GM12865 (cell line): ENCODE results near the gene BLCAP.

Experiments used
- DNase-seq: peaks from one replicate; pipeline ENCODE4 v3.0.0; 2010; ENCODE audit warnings: low read depth
- H3K4me3 ChIP-seq: 2 replicates; pipeline ENCODE4 v1.5.1; 2011; ENCODE audit warnings: mild to moderate bottlenecking, low read depth, low read length, control low read depth
- TF ChIP-seq, protein P1 (sequence below): IDR thresholded peaks from 2 replicates; pipeline ENCODE4 v1.5.1; 2011; ENCODE audit warnings: low read length, control low read depth, low read depth, inconsistent platforms; ENCODE audit not compliant: insufficient read depth; ENCODE audit errors: missing control alignments

Gene BLCAP

DNA sequence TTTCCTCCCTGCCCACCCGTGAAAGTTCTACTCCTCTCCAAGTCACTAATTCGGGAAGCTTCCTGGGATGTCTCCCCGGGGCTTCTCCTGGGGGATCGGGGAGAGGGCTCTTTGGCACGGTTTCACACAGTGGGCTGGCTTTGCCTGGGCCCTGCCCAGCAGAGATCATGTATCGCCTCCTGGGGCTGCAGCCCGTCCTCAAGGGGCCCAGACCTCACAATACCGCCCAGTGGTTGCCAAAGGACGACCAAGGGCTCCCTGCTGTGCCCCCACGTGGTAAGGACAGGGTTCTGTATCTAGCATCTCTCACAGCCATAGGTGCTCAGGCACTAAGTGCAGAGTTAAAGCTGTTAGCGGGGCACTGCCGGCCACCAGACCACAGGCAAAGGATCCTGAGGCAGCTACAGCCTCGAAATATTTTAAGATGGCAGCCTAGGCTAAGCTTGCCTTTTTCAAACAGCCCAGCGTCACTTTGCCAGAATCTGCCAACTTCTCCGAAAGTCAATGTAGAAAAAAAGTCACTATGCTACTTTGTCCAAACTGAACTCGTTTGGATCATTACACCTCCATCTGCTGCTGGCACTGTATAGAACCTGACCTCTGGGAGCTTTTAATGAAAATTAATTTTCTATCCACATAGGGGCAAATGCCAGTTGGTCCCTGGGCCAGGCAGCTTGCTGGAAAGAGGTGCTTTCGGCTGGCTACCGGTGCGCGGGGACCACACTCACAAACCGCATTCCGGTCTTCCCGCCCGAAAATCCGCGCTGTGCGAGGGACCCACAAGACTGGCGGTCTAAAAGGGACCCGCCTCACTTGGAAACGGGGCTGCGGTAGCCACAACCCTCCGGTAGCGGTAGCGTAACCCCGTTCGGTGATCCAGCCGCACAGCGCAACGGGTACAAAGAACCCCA lies 7.9 kb downstream of the BLCAP start:
- TF ChIP-seq, protein P1, sequence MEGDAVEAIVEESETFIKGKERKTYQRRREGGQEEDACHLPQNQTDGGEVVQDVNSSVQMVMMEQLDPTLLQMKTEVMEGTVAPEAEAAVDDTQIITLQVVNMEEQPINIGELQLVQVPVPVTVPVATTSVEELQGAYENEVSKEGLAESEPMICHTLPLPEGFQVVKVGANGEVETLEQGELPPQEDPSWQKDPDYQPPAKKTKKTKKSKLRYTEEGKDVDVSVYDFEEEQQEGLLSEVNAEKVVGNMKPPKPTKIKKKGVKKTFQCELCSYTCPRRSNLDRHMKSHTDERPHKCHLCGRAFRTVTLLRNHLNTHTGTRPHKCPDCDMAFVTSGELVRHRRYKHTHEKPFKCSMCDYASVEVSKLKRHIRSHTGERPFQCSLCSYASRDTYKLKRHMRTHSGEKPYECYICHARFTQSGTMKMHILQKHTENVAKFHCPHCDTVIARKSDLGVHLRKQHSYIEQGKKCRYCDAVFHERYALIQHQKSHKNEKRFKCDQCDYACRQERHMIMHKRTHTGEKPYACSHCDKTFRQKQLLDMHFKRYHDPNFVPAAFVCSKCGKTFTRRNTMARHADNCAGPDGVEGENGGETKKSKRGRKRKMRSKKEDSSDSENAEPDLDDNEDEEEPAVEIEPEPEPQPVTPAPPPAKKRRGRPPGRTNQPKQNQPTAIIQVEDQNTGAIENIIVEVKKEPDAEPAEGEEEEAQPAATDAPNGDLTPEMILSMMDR = no peak
- no peak overlapping the region for H3K4me3 ChIP-seq
- DNase-seq = no peak

DNA sequence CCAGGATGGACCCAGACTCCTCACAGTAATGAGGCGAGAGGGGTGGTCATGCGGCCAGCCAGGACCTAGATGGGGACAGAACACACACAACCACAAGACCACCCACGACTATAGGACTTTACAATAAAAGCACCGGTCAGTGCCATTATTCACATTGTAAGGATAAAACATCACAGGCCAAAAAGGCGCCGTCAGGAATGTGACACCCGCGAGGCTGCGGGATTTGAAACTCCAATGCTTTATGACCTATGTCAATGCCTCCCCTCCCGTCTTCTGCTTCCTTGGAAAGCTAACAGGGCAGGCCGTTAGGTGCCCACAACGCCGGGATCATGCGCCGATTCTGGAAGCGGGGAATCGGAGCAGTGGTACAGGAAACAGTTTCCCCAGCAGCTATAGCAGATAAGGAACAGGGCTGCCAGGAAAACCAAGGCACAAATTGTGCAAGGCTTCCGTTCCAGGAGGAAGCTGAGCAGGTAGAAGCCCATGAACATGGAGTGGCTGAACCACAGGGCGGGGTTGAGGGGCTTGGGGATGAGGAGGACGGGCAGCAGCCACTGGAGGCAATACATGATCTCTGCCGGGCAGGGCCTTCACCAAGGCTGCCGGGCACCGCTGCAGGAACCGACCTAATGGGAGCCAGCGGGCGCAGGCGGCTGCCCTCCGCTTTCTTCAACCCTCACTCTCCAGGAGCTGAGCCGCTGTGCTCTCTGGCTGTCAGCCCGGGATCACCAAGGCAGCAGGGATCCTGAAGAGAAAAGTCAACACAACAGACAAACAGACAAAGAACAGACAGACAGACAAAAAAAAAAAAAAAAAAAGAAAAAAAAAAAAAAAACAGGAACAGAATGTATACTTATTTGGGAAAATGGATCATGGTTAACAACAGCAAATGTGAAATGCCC lies 8.8 kb downstream of the BLCAP start:
- no peak for DNase-seq
- H3K4me3 ChIP-seq = no peak overlapping the region
- TF ChIP-seq, protein P1 = no peak

DNA sequence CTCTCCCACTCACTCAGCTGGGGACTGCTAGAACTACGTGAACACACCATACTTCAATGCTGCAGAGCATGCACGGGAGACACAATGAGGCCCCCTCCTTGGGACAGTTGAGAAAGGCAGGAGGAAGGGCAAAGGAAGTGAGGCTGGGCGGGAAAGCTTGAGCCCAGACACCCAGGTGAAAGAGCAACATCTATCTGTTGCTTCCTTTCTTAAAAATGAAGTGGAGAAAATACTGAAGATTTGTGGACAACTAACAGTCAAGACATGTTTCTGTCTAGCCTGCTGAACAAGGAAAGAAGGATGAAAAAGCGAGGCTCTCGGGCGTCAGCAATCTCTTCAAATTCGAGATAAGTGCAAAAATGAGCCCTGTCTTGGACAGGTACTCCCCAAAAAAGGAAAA lies 9.6 kb downstream of the BLCAP start:
- no peak overlapping the region for H3K4me3 ChIP-seq
- TF ChIP-seq, protein P1 = no peak
- no peak for DNase-seq

DNA sequence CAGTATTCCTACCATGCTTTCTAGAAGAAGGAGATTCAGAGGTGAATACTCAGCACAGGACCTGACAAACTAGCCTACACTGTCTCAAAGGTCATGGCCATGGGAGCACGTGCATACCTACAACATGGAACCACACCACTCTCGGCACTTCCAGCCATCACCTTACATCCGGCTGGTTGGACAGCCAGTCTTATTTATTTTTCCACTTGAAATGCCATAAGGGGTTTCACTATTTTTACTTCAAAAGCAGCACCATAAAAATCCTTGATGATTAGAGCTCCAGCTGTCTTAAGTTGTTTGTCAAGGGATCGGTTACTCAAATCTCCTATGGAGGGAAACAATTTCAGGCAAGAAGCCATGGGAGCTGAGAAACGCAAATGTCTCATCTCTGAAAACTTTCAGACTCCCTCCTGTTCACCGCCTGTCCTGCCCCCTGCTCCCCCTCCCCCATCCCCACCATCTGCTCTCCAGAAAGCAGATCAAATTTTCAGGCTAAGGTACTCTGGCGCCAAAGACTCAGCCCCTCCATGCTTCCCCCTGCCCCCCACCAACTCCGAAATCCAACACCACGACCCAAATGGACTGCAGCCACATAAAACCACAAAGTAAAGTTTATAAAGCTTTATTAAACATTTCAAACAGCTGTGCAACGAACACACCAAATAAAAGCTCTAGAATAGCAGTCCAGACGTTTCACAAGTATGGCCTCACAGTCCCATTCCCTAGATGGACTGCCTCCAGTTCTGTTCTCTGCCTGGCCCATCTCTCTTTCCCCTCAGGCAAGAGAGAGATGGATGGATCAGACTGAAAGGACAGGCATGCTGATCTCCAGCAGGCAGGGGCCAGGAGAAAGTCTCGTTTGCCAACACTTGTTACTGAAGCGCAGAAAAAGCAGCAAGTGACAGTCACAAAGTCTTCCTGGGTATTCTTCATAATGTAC lies 10.6 kb downstream of the BLCAP start:
- DNase-seq = no peak
- no peak overlapping the region for H3K4me3 ChIP-seq
- TF ChIP-seq, protein P1 = no peak

DNA sequence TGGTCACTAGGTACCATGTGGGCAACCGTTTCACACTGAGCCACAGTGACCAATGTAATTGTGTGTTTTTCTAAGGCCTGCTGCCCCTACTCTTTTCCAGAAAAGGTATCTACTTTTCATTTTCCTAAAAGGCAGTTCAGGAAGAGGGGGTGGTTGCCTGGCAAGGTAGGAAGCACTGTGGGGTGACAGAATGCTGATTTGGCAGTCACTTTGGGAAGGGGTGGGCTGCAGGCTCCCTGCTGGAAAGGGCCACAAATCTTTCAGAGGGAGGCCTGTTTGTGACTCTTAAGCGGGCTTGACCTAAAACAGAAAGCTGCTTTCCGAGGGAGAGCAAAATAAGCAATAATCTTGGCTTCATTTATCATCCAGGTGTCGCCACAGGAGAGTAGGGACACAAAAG lies 11.8 kb downstream of the BLCAP start:
- no peak for DNase-seq
- TF ChIP-seq, protein P1 = no peak
- no peak overlapping the region for H3K4me3 ChIP-seq

DNA sequence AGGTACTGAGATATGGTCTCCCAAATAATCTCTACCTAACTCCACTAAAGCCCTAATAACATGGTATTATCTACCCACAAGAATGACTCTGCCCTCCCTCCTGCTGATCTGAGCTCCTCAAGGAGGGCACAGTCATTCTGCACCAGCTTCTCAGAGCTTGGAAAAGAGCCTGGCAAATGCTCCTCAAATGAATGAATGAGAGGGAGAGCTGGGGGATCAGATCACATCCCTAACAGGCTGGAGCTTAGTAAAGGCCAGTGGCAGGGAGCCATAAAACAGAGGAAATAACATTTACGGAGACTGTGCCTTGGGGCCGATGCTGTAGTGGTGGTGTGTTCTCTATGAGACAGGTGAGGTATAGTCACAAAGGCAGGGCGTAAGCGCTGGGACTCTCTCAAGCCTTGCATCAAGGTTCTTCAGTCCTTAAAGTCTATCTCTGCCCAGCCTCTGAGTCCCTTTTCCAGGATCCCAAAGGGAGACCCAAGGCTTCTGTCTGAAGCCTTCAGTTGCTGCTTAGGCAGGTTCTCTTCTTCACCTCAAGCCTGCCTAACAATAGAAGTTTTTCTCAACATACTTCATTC lies 13.8 kb downstream of the BLCAP start:
- H3K4me3 ChIP-seq = no peak overlapping the region
- TF ChIP-seq, protein P1 = no peak
- no peak for DNase-seq
